H9 (cell line): ENCODE results near the gene SLC22A3. TPM values are rescaled to one million over a fixed set of nuclear protein-coding genes. Genes with fewer than 3 reads are reported as not detected.

Source experiments
- DNase-seq: peaks from one replicate; pipeline ENCODE4 v3.0.0-alpha.2; 2017
- H2AFZ ChIP-seq: one replicate; pipeline ENCODE4 v1.6.1; 2013; ENCODE audit warnings: mild to moderate bottlenecking, low read length, control low read depth, moderate library complexity
- H2AK5ac ChIP-seq: 2 replicates; pipeline ENCODE4 v1.6.1; 2013; ENCODE audit warnings: low read length, control low read depth, mixed read lengths; ENCODE audit not compliant: insufficient read length
- H2BK120ac ChIP-seq: one replicate; pipeline ENCODE4 v1.6.1; 2013; ENCODE audit warnings: low read depth, mild to moderate bottlenecking, low read length, control low read depth, inconsistent platforms; ENCODE audit not compliant: poor library complexity, severe bottlenecking
- H2BK12ac ChIP-seq: 2 replicates; pipeline ENCODE4 v1.6.1; 2013; ENCODE audit warnings: low read length, control low read depth, mixed read lengths, low read depth; ENCODE audit not compliant: insufficient read length
- H2BK15ac ChIP-seq: 2 replicates; pipeline ENCODE4 v1.6.1; 2013; ENCODE audit warnings: low read depth, low read length, control low read depth
- H2BK20ac ChIP-seq: one replicate; pipeline ENCODE4 v1.6.1; 2013; ENCODE audit warnings: low read depth, mild to moderate bottlenecking, low read length, control low read depth, inconsistent platforms; ENCODE audit not compliant: poor library complexity, severe bottlenecking
- H2BK5ac ChIP-seq: 2 replicates; pipeline ENCODE4 v1.6.1; 2013; ENCODE audit warnings: low read length, control low read depth, mixed read lengths; ENCODE audit not compliant: insufficient read length
- H3K14ac ChIP-seq: 2 replicates; pipeline ENCODE4 v1.6.1; 2013; ENCODE audit warnings: low read length, control low read depth; ENCODE audit not compliant: insufficient read depth
- H3K18ac ChIP-seq: 2 replicates; pipeline ENCODE4 v1.6.1; 2013; ENCODE audit warnings: low read depth, mild to moderate bottlenecking, mixed read lengths, low read length, control low read depth; ENCODE audit not compliant: insufficient read length
- H3K23ac ChIP-seq: 2 replicates; pipeline ENCODE4 v1.6.1; 2013; ENCODE audit warnings: low read length, control low read depth, mixed read lengths, low read depth; ENCODE audit not compliant: insufficient read length
- H3K23me2 ChIP-seq: 2 replicates; pipeline ENCODE4 v1.6.1; 2013; ENCODE audit warnings: low read depth, mild to moderate bottlenecking, mixed read lengths, low read length, control low read depth; ENCODE audit not compliant: insufficient read length, poor library complexity, severe bottlenecking
- H3K27ac ChIP-seq: 2 replicates; pipeline ENCODE4 v1.5.1; 2013; ENCODE audit warnings: low read length, control low read depth, mixed read lengths, low read depth; ENCODE audit not compliant: insufficient read length
- H3K27me3 ChIP-seq: 2 replicates; pipeline ENCODE4 v1.6.1; 2013; ENCODE audit warnings: low read length, control low read depth, inconsistent platforms; ENCODE audit not compliant: insufficient read depth
- H3K4ac ChIP-seq: 2 replicates; pipeline ENCODE4 v1.6.1; 2013; ENCODE audit warnings: low read depth, mild to moderate bottlenecking, control low read depth, inconsistent platforms, low read length, moderate library complexity
- H3K4me1 ChIP-seq: 2 replicates; pipeline ENCODE4 v1.6.1; 2013; ENCODE audit warnings: low read length, control low read depth, inconsistent platforms; ENCODE audit not compliant: insufficient read depth
- H3K4me2 ChIP-seq: 2 replicates; pipeline ENCODE4 v1.6.1; 2013; ENCODE audit warnings: low read length, control low read depth, mixed read lengths; ENCODE audit not compliant: insufficient read length, insufficient read depth
- H3K56ac ChIP-seq: 2 replicates; pipeline ENCODE4 v1.6.1; 2013; ENCODE audit warnings: low read depth, mild to moderate bottlenecking, mixed read lengths, low read length, control low read depth; ENCODE audit not compliant: insufficient read length
- H3K79me1 ChIP-seq: 2 replicates; pipeline ENCODE4 v1.6.1; 2013; ENCODE audit warnings: low read depth, mild to moderate bottlenecking, moderate library complexity, low read length, control low read depth, inconsistent platforms; ENCODE audit not compliant: insufficient read depth, poor library complexity, severe bottlenecking
- H3K79me2 ChIP-seq: 2 replicates; pipeline ENCODE4 v1.6.1; 2013; ENCODE audit warnings: low read length, control low read depth, inconsistent platforms; ENCODE audit not compliant: insufficient read depth
- H3K9ac ChIP-seq: 2 replicates; pipeline ENCODE4 v1.6.1; 2013; ENCODE audit warnings: low read length, control low read depth, mixed read lengths; ENCODE audit not compliant: insufficient read length; ENCODE audit errors: extremely low read depth
- H3K9me3 ChIP-seq: one replicate; pipeline ENCODE4 v1.6.1; 2013; ENCODE audit warnings: low read depth, low read length, inconsistent platforms; ENCODE audit not compliant: control insufficient read depth
- H3T11ph ChIP-seq: one replicate; pipeline ENCODE4 v1.6.1; 2013; ENCODE audit warnings: mild to moderate bottlenecking, low read length, control low read depth, inconsistent platforms
- H4K20me1 ChIP-seq: one replicate; pipeline ENCODE4 v1.6.1; 2013; ENCODE audit not compliant: control insufficient read depth, insufficient read length, insufficient read depth
- H4K5ac ChIP-seq: 2 replicates; pipeline ENCODE4 v1.6.1; 2013; ENCODE audit warnings: low read depth, mild to moderate bottlenecking, mixed read lengths, low read length, control low read depth; ENCODE audit not compliant: insufficient read length
- H4K8ac ChIP-seq: replicated peaks from 2 replicates; pipeline ENCODE4 v1.6.1; 2013; ENCODE audit warnings: low read length, control low read depth, mixed read lengths, low read depth; ENCODE audit not compliant: insufficient read length
- H4K91ac ChIP-seq: 2 replicates; pipeline ENCODE4 v1.6.1; 2013; ENCODE audit warnings: low read depth, mild to moderate bottlenecking, moderate library complexity, mixed read lengths, low read length, control low read depth; ENCODE audit not compliant: insufficient read length
- H3K27ac Mint-ChIP-seq, 3 experiments: 2 replicates in 2 of 3; 3 replicates in 1 of 3; pipeline ENCODE4 v1.8.0; 2020 to 2021; ENCODE audit warnings: mixed read lengths in 3 of 3, mild to moderate bottlenecking in 1 of 3, moderate library complexity in 1 of 3
- H3K27me3 Mint-ChIP-seq: 2 replicates; pipeline ENCODE4 v1.8.0; 2021; ENCODE audit warnings: low read depth, mild to moderate bottlenecking, moderate library complexity, mixed read lengths
- H3K36me3 Mint-ChIP-seq, 3 experiments: 2 replicates in 2 of 3; 3 replicates in 1 of 3; pipeline ENCODE4 v1.8.0; 2020 to 2021; ENCODE audit warnings: low read depth in 3 of 3, mixed read lengths in 3 of 3; ENCODE audit not compliant: insufficient read depth in 1 of 3
- H3K4me1 Mint-ChIP-seq, 2 experiments: 2 replicates each; pipeline ENCODE4 v1.8.0; 2020; ENCODE audit warnings: mixed read lengths in 2 of 2
- H3K4me3 Mint-ChIP-seq, 2 experiments: 2 replicates in 1 of 2; 3 replicates in 1 of 2; pipeline ENCODE4 v1.8.0; 2020 to 2021; ENCODE audit warnings: mild to moderate bottlenecking in 2 of 2, mixed read lengths in 2 of 2, moderate library complexity in 1 of 2
- H3K9me3 Mint-ChIP-seq, 2 experiments: 2 replicates in 1 of 2; 3 replicates in 1 of 2; pipeline ENCODE4 v1.8.0; 2020; ENCODE audit warnings: mild to moderate bottlenecking in 2 of 2, mixed read lengths in 2 of 2, moderate library complexity in 1 of 2
- WGBS: extraction: QIAGEN DNeasy Blood & Tissue Kit; methylation state at CpG from one replicate; pipeline ENCODE4 v1.1.7; 2013; ENCODE audit warnings: missing lambda C conversion rate, low lambda C conversion rate, mixed read lengths; ENCODE audit not compliant: insufficient read length; ENCODE audit errors: extremely low coverage; 5-methylcytosine and 5-hydroxymethylcytosine counted together
- total RNA-seq: library from RNA; stranded (reverse); gene quantifications from 2 replicates; pipeline ENCODE4 v1.2.1, GENCODE V29; 2021
- TF ChIP-seq, protein P1 (sequence below): fragments of 200-600 bp; sonication (generic); conservative IDR thresholded peaks from 3 replicates; pipeline ENCODE4 v1.8.0; 2021; ENCODE audit warnings: antibody characterized with exemption, mild to moderate bottlenecking

Gene SLC22A3
- total RNA-seq, 1 experiment from 2014 or later: 2.7 TPM

DNA sequence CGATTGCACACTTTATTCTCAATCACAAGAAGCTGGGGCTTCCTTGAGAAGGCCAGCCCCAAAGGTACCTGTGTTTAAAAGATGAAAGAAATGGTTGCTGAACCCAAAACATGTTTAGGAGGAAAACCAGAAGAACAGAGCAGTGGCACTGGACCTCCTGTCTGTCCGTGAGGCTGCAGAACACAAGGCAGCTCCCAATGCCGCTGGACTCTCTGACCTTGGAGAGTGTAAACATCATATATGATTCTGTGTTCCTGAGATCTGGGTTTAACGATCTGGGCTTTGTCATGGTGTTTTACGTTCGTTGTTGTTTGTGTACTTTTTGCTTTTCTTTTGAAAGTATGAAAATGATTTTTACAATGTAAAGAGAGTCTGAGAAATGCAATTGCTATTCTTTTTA is 106.1 kb downstream of the SLC22A3 start:
- Mint-ChIP-seq H3K4me3 (no peak overlapping the region), H3K4me1 (peaks cover 0 to 8% of the 10 kb centered on the region in 2 experiments; a peak in 2 of 4 replicates), H3K9me3 (peaks cover 5 to 9% of the 10 kb centered on the region in 2 experiments; a peak in 4 of 5 replicates), H3K27ac (no peak overlapping the region), H3K36me3 (peaks cover 0 to 10% (median 7%) of the 10 kb centered on the region in 3 experiments; a peak in 4 of 7 replicates), H3K27me3 (peaks cover 3% of the 10 kb centered on the region)
- no peak overlapping the region for H2BK20ac ChIP-seq
- no peak overlapping the region for H3K23ac ChIP-seq
- TF ChIP-seq, protein P1, sequence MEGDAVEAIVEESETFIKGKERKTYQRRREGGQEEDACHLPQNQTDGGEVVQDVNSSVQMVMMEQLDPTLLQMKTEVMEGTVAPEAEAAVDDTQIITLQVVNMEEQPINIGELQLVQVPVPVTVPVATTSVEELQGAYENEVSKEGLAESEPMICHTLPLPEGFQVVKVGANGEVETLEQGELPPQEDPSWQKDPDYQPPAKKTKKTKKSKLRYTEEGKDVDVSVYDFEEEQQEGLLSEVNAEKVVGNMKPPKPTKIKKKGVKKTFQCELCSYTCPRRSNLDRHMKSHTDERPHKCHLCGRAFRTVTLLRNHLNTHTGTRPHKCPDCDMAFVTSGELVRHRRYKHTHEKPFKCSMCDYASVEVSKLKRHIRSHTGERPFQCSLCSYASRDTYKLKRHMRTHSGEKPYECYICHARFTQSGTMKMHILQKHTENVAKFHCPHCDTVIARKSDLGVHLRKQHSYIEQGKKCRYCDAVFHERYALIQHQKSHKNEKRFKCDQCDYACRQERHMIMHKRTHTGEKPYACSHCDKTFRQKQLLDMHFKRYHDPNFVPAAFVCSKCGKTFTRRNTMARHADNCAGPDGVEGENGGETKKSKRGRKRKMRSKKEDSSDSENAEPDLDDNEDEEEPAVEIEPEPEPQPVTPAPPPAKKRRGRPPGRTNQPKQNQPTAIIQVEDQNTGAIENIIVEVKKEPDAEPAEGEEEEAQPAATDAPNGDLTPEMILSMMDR: no peak
- no peaks in the 10 kb centered on the region for H3K27me3 ChIP-seq
- H4K8ac ChIP-seq: no peak overlapping the region
- no peak overlapping the region for H3K56ac ChIP-seq
- no peaks in the 10 kb centered on the region for H3K23me2 ChIP-seq
- no peak overlapping the region for H3K27ac ChIP-seq
- no peaks in the 10 kb centered on the region for H3K79me2 ChIP-seq
- H3K4ac ChIP-seq: no peak overlapping the region
- H3K4me2 ChIP-seq: no peak overlapping the region
- no peak for DNase-seq
- H3K4me1 ChIP-seq: no peaks in the 10 kb centered on the region
- no peak overlapping the region for H2AFZ ChIP-seq
- H4K91ac ChIP-seq: no peak overlapping the region
- H2BK5ac ChIP-seq: no peak overlapping the region
- peaks cover 2% of the 10 kb centered on the region for H4K20me1 ChIP-seq
- H2BK15ac ChIP-seq: no peak overlapping the region
- no peaks in the 10 kb centered on the region for H3K9me3 ChIP-seq
- no peak overlapping the region for H4K5ac ChIP-seq
- no peak overlapping the region for H3K14ac ChIP-seq
- no peak overlapping the region for H2BK12ac ChIP-seq
- H3K9ac ChIP-seq: no peak overlapping the region
- no peak overlapping the region for H2AK5ac ChIP-seq
- WGBS: no CpG with 5 or more reads among the region's 6 CpGs
- H3K79me1 ChIP-seq: no peaks in the 10 kb centered on the region
- H2BK120ac ChIP-seq: no peak overlapping the region
- H3K18ac ChIP-seq: no peak overlapping the region
- no peak overlapping the region for H3T11ph ChIP-seq
